ENCODE results near the gene OR5C1.
"Not testable (repeated sequence)": the region's sequence is repeated elsewhere in the genome, so short reads cannot be mapped to it uniquely, and the experiment has no call there.

The OR5C1 gene

DNA sequence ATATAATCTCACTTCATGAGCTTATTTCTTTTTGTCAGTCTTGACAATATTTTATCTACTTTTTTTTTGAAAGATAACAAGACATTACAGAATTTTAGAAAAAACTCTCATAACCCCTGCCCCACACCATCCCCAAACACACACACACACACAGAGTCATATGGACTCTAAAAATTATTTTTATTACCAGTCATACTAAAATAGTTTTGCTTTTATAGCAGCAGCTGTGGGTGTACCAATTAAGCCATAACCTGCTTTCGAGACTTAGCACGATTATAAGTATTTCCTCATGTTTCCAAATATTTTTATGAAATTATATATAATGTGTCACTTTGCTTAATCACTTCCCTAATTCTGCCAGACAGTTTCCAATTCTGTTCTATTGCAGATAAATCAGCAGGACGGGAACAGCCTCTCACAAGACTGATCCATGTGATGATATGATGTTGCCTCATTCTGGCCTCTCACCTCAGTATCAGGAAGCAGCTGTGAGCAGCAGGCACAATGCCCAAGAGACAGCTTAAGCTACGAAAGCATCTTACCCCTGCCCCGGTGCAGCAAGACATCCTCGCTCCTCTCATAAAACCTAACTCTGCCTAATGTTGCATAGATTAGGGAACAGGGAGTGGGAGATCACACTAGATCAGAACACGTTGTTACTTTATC is 32.7 kb downstream of the OR5C1 start:
- Histone ChIP-seq H2AFZ (ENCODE audit: low read depth, low read length) (no peak overlapping the region), H3K36me3 (ENCODE audit: insufficient read depth, low read length) (peaks cover 65% of the 10 kb centered on the region)

DNA sequence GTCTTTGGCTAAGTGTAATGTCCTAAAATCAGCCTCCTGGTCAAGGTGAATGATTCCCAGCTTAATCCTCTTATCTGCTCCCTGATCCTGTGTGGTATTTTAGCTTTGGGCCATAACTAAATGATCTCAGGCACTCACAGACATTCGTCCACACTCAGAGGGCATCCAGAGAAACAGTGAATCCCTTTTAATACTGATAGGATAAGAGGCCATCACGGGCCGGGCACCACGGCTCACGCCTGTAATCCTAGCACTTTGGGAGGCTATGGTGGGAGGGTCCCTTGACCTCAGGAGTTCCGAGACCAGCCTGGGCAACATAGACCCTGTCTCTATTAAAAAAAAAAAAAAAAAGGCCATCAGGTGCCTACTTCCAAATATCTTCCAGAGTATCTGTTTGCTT is 33.3 kb downstream of the OR5C1 start:
- no peak for ATAC-seq (ENCODE audit: insufficient read depth, low read depth)

More for the DNA sequence above, 32.7 kb downstream of the OR5C1 start:
- Histone ChIP-seq H3K9me3 (ENCODE audit: insufficient read depth, low read length, severe bottlenecking) (no peaks in the 10 kb centered on the region), H3K4me2 (ENCODE audit: insufficient read depth, low read length) (no peak overlapping the region), H3K4me1 (ENCODE audit: insufficient read depth, low read length) (peaks cover 8% of the 10 kb centered on the region), H3K9ac (ENCODE audit: low read depth, low read length) (no peak overlapping the region), H3K4me3 (ENCODE audit: low read depth in 1 of 2, low read length in 2 of 2) (no peak overlapping the region), H3K27me3 (ENCODE audit: insufficient read depth, low read length, poor library complexity) (no peaks in the 10 kb centered on the region), H3K79me2 (ENCODE audit: insufficient read depth, low read length) (peaks cover 24% of the 10 kb centered on the region), H3K27ac (ENCODE audit: low read length) (no peak overlapping the region), H4K20me1 (ENCODE audit: insufficient read depth, low read length) (peaks cover 6% of the 10 kb centered on the region; the same call in 1 of the 2 replicates)
- DNase-seq = no peak
- TF ChIP-seq, protein P1, sequence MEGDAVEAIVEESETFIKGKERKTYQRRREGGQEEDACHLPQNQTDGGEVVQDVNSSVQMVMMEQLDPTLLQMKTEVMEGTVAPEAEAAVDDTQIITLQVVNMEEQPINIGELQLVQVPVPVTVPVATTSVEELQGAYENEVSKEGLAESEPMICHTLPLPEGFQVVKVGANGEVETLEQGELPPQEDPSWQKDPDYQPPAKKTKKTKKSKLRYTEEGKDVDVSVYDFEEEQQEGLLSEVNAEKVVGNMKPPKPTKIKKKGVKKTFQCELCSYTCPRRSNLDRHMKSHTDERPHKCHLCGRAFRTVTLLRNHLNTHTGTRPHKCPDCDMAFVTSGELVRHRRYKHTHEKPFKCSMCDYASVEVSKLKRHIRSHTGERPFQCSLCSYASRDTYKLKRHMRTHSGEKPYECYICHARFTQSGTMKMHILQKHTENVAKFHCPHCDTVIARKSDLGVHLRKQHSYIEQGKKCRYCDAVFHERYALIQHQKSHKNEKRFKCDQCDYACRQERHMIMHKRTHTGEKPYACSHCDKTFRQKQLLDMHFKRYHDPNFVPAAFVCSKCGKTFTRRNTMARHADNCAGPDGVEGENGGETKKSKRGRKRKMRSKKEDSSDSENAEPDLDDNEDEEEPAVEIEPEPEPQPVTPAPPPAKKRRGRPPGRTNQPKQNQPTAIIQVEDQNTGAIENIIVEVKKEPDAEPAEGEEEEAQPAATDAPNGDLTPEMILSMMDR (IDR thresholded peaks at IDR 0.05; ENCODE audit: borderline replicate concordance, extremely low read depth, low read length, poor library complexity, severe bottlenecking) = no peak
- TF ChIP-seq EZH2 (IDR thresholded peaks at IDR 0.05; ENCODE audit: borderline replicate concordance, low read depth, low read length, severe bottlenecking) = no peak
- no peak for ATAC-seq (ENCODE audit: insufficient read depth, low read depth)

DNA sequence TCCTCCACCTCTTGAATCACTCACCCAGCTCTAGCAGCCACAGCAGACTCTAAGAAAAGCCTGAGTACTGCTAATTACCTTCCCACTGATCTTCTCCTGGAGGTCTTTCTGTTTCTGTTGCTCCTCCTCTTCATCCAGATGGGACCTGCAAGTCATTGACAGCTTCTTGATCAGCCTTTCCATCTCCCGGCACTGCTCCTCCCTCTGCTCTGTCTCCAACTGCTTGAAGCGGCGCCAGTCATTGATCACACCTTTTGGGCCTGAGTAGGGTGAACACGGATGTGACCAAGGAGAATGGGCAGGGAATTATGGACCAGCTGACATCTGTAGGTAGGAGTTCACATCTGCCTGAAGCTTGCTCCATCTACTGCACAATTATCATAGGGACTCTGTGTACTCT is 34.2 kb downstream of the OR5C1 start:
- DNase-seq = no peak
- Histone ChIP-seq H3K4me1 (ENCODE audit: insufficient read depth, low read length) (peaks cover 23% of the 10 kb centered on the region), H3K36me3 (ENCODE audit: insufficient read depth, low read length) (peaks cover 59% of the 10 kb centered on the region), H3K27ac (ENCODE audit: low read length) (no peak overlapping the region), H3K9ac (ENCODE audit: low read depth, low read length) (no peak overlapping the region), H3K79me2 (ENCODE audit: insufficient read depth, low read length) (peaks cover 39% of the 10 kb centered on the region), H3K9me3 (ENCODE audit: insufficient read depth, low read length, severe bottlenecking) (no peaks in the 10 kb centered on the region), H3K4me3 (ENCODE audit: low read depth in 1 of 2, low read length in 2 of 2) (no peak overlapping the region), H2AFZ (ENCODE audit: low read depth, low read length) (no peak overlapping the region), H3K27me3 (ENCODE audit: insufficient read depth, low read length, poor library complexity) (no peaks in the 10 kb centered on the region), H3K4me2 (ENCODE audit: insufficient read depth, low read length) (no peak overlapping the region), H4K20me1 (ENCODE audit: insufficient read depth, low read length) (peaks cover 12% of the 10 kb centered on the region; the same call in 1 of the 2 replicates)
- TF ChIP-seq, protein P1 (IDR thresholded peaks at IDR 0.05; ENCODE audit: borderline replicate concordance, extremely low read depth, low read length, poor library complexity, severe bottlenecking) = no peak
- TF ChIP-seq EZH2 (IDR thresholded peaks at IDR 0.05; ENCODE audit: borderline replicate concordance, low read depth, low read length, severe bottlenecking) = no peak
- no peak for ATAC-seq (ENCODE audit: insufficient read depth, low read depth)

More for the DNA sequence above, 33.3 kb downstream of the OR5C1 start:
- no peak overlapping the region for H3K4me2 ChIP-seq (ENCODE audit: insufficient read depth, low read length)
- no peak overlapping the region for H3K4me3 ChIP-seq (ENCODE audit: low read depth in 1 of 2, low read length in 2 of 2)
- H3K36me3 ChIP-seq (ENCODE audit: insufficient read depth, low read length) = peaks cover 65% of the 10 kb centered on the region
- H2AFZ ChIP-seq (ENCODE audit: low read depth, low read length) = no peak overlapping the region
- H3K9ac ChIP-seq (ENCODE audit: low read depth, low read length) = no peak overlapping the region
- no peaks in the 10 kb centered on the region for H3K27me3 ChIP-seq (ENCODE audit: insufficient read depth, low read length, poor library complexity)
- no peak overlapping the region for H3K27ac ChIP-seq (ENCODE audit: low read length)
- no peak for DNase-seq
- peaks cover 30% of the 10 kb centered on the region for H3K79me2 ChIP-seq (ENCODE audit: insufficient read depth, low read length)
- H4K20me1 ChIP-seq (ENCODE audit: insufficient read depth, low read length) = peaks cover 6% of the 10 kb centered on the region; the same call in 1 of the 2 replicates
- peaks cover 14% of the 10 kb centered on the region for H3K4me1 ChIP-seq (ENCODE audit: insufficient read depth, low read length)
- TF ChIP-seq EZH2 (IDR thresholded peaks at IDR 0.05; ENCODE audit: borderline replicate concordance, low read depth, low read length, severe bottlenecking) = no peak
- H3K9me3 ChIP-seq (ENCODE audit: insufficient read depth, low read length, severe bottlenecking) = no peaks in the 10 kb centered on the region

DNA sequence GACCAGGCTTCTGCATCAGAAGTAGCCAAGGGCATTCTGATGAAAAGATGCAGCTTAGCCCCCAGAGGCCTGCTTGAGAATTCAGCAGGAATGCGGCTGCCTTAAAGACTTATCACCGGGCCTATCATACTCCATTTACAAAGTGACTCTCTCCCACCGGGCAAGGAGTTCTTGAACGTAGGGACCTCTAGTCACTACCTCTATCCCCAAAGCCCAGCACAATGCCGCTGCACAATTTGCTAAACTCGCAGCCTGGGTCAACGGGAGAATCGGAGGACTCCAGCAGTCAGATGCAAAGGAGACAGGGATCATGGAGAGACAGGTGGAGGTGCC is 39.0 kb downstream of the OR5C1 start:
- H3K9ac ChIP-seq (ENCODE audit: low read depth, low read length) = peak overlapping the region; percentile 85
- peak overlapping the region; percentile 98 for H3K4me2 ChIP-seq (ENCODE audit: insufficient read depth, low read length)
- peak overlapping the region; percentile 97 for H3K27ac ChIP-seq (ENCODE audit: low read length)
- TF ChIP-seq EZH2 (IDR thresholded peaks at IDR 0.05; ENCODE audit: borderline replicate concordance, low read depth, low read length, severe bottlenecking) = no peak
- TF ChIP-seq, protein P1 (IDR thresholded peaks at IDR 0.05; ENCODE audit: borderline replicate concordance, extremely low read depth, low read length, poor library complexity, severe bottlenecking) = no peak
- peak overlapping the region; percentile 79 to 99 for H3K4me3 ChIP-seq (ENCODE audit: low read depth in 1 of 2, low read length in 2 of 2)
- peak; percentile 20 for ATAC-seq (ENCODE audit: insufficient read depth, low read depth)
- DNase-seq = no peak
- H3K36me3 ChIP-seq (ENCODE audit: insufficient read depth, low read length) = peaks cover 28% of the 10 kb centered on the region
- H3K9me3 ChIP-seq (ENCODE audit: insufficient read depth, low read length, severe bottlenecking) = no peaks in the 10 kb centered on the region
- peak overlapping the region; percentile 95 for H2AFZ ChIP-seq (ENCODE audit: low read depth, low read length)
- no peaks in the 10 kb centered on the region for H3K27me3 ChIP-seq (ENCODE audit: insufficient read depth, low read length, poor library complexity)
- H3K4me1 ChIP-seq (ENCODE audit: insufficient read depth, low read length) = peaks cover 28% of the 10 kb centered on the region
- peaks cover 43% of the 10 kb centered on the region for H3K79me2 ChIP-seq (ENCODE audit: insufficient read depth, low read length)
- peaks cover 12% of the 10 kb centered on the region; the same call in 1 of the 2 replicates for H4K20me1 ChIP-seq (ENCODE audit: insufficient read depth, low read length)

DNA sequence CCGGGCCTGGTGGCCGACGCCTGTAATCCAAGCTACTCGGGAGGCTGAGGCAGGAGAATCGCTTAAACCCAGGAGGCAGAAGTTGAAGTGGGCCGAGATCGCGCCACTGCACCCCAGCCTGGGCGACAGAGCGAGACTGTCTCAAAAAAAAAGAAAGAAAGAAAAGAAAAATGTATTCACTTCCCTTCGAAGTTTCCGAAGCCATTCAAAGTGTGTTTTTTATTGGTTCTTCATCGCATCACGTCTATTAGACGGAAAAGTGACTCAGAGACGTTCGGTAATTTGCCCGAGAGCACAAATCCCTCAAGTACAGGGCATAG is 40.2 kb downstream of the OR5C1 start:
- Histone ChIP-seq H3K36me3 (ENCODE audit: insufficient read depth, low read length) (peaks cover 21% of the 10 kb centered on the region), H3K27ac (ENCODE audit: low read length) (peak overlapping the region; percentile 97), H3K4me3 (ENCODE audit: low read depth in 1 of 2, low read length in 2 of 2) (peak overlapping the region; percentile 79 to 99; a peak in 3 of 4 replicates), H3K9ac (ENCODE audit: low read depth, low read length) (peak overlapping the region; percentile 85), H3K4me1 (ENCODE audit: insufficient read depth, low read length) (peaks cover 28% of the 10 kb centered on the region), H3K4me2 (ENCODE audit: insufficient read depth, low read length) (peak overlapping the region; percentile 98), H2AFZ (ENCODE audit: low read depth, low read length) (peak overlapping the region; percentile 95), H3K79me2 (ENCODE audit: insufficient read depth, low read length) (peaks cover 41% of the 10 kb centered on the region), H4K20me1 (ENCODE audit: insufficient read depth, low read length) (peaks cover 11% of the 10 kb centered on the region; the same call in 1 of the 2 replicates)
- not testable (repeated sequence) for ATAC-seq (ENCODE audit: insufficient read depth, low read depth); H3K27me3 ChIP-seq (ENCODE audit: insufficient read depth, low read length, poor library complexity); H3K9me3 ChIP-seq (ENCODE audit: insufficient read depth, low read length, severe bottlenecking); DNase-seq
